ENCODE data around the gene DUSP8.

The DUSP8 gene

GRCh38 chr11:1570531-1570895, 1.6 kb downstream of the DUSP8 start:
- no peak overlapping the region for H3K4me3 ChIP-seq (ENCODE audit: low read depth, low read length)
- TF ChIP-seq POLR2A (IDR thresholded peaks at IDR 0.05; ENCODE audit: extremely low read depth, insufficient read length) (no peak), MAX (IDR thresholded peaks at IDR 0.05; ENCODE audit: low read depth, low read length) (no peak), CTCF (IDR thresholded peaks at IDR 0.05; ENCODE audit: low read depth, low read length) (no peak), MYC (IDR thresholded peaks at IDR 0.05; ENCODE audit: low read depth, low read length) (no peak)
- DNase-seq (ENCODE audit: low read depth), result no peak

DNA sequence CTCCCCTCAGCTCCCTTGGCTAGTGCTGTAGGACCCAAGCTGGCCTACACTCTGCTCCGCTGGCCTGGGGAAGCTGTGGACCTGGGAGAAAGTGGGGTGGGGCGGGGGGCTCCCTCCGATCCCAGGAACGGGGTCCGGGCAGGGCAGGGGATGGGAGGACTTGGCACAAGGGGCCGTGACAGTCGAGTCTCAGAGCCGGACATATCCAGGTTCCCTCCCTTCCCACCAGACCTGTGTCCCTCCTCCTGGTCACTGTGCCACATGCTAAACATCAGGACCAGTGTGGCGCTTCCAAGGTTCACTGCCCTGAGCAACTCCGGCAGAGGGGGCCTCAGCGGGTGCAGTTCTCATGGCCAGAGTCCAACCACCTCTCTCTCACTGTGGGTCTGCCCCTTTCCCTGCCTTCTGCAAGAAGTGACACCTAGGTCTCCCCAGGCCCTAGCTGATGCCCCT, 2.0 kb downstream of the DUSP8 start:
- no peak overlapping the region for H3K4me3 ChIP-seq (ENCODE audit: low read depth, low read length)
- TF ChIP-seq MYC (IDR thresholded peaks at IDR 0.05; ENCODE audit: low read depth, low read length) (no peak), POLR2A (IDR thresholded peaks at IDR 0.05; ENCODE audit: extremely low read depth, insufficient read length) (no peak), CTCF (IDR thresholded peaks at IDR 0.05; ENCODE audit: low read depth, low read length) (no peak), MAX (IDR thresholded peaks at IDR 0.05; ENCODE audit: low read depth, low read length) (no peak)

GRCh38 chr11:1569251-1569780, 2.8 kb downstream of the DUSP8 start:
- DNase-seq (ENCODE audit: low read depth), result peak; percentile 2
- no peak overlapping the region for H3K4me3 ChIP-seq (ENCODE audit: low read depth, low read length)
- TF ChIP-seq MAX (IDR thresholded peaks at IDR 0.05; ENCODE audit: low read depth, low read length) (no peak), MYC (IDR thresholded peaks at IDR 0.05; ENCODE audit: low read depth, low read length) (no peak), POLR2A (IDR thresholded peaks at IDR 0.05; ENCODE audit: extremely low read depth, insufficient read length) (no peak), CTCF (IDR thresholded peaks at IDR 0.05; ENCODE audit: low read depth, low read length) (no peak)

More for the DNA sequence above, 2.0 kb downstream of the DUSP8 start:
- no peak for DNase-seq (ENCODE audit: low read depth)

DNA sequence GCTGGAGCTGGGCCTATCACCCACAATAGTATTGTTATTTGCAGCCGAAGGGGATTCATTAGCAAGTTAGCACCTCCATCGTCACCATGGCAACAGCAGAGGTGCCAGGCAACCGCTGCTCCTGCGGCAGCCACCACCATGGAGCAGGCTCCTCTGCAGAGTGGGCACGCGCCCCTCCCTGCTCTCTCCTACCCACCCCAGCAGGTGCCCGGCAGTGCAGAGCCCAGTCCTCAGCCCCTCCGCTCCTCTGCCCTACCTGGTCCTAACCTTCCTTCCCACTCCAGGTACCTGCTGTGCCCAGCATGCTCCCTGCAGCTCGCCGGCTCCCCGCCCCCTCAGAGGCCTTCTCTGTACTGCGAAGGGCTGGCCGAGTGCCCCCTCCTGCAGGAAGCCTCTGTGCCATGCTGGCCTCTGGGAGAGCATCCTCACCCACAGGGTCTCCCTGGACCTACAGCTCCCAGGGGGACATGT, 3.6 kb downstream of the DUSP8 start:
- no peak overlapping the region for H3K4me3 ChIP-seq (ENCODE audit: low read depth, low read length)
- peak; percentile 25 for DNase-seq (ENCODE audit: low read depth)
- TF ChIP-seq MAX (IDR thresholded peaks at IDR 0.05; ENCODE audit: low read depth, low read length) (no peak), POLR2A (IDR thresholded peaks at IDR 0.05; ENCODE audit: extremely low read depth, insufficient read length) (no peak), CTCF (IDR thresholded peaks at IDR 0.05; ENCODE audit: low read depth, low read length) (no peak), MYC (IDR thresholded peaks at IDR 0.05; ENCODE audit: low read depth, low read length) (no peak)

DNA sequence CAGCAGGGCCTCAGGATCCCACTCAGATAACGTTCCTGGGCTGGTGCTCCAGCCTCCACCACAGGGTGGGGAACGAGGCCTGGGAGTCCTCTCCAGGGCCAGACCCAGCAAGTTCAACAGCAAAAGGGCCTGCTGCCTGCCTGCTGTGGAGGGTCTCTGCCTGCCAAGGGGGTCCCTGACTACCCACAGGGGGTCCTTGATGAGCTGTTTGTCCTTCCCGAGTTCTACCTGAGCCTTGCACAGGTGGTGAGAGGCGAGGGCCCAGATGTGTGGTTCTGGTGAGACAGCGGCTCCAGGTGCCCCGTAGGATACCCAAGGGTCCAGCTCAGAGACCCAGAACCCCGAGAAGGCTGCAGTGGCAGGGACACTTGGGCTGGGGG, 4.4 kb downstream of the DUSP8 start:
- H3K4me3 ChIP-seq (ENCODE audit: low read depth, low read length), result no peak overlapping the region
- no peak for DNase-seq (ENCODE audit: low read depth)
- TF ChIP-seq POLR2A (IDR thresholded peaks at IDR 0.05; ENCODE audit: extremely low read depth, insufficient read length) (no peak), CTCF (IDR thresholded peaks at IDR 0.05; ENCODE audit: low read depth, low read length) (no peak), MAX (IDR thresholded peaks at IDR 0.05; ENCODE audit: low read depth, low read length) (no peak), MYC (IDR thresholded peaks at IDR 0.05; ENCODE audit: low read depth, low read length) (no peak)

All from NB4 (cell line).